ENCODE data around the gene RPRD2.

The RPRD2 gene

DNA sequence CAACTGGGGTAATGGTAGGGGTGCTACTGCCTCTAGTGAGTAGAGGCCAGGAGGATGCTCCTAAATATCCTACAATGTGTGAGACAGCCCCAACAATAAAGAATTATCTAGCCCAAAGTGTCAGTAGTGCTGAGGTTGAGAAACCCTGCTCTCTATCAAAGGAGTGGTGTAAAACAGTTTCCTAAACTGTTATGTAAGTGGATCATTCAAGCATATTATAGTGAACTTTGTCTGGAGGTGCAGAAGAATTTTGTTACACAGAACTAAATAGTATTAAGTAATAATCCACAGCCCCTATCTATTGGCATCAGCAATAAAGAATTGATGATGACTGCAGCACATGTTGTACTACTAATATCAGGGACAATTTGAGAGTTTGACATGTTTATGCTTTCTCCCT lies 103.0 kb downstream of the RPRD2 start:
- no peaks in the 10 kb centered on the region for H3K9me3 ChIP-seq (replicated peaks in 1 of 11)
- H4K20me1 ChIP-seq: peaks cover 0 to 16% (median under 1%) of the 10 kb centered on the region in 11 experiments; a peak in 3 of 22 replicates
- no peak for TF ChIP-seq Cebpa-rat (IDR thresholded peaks at IDR 0.05)
- no peak overlapping the region for H3K4me2 ChIP-seq
- H3K27ac ChIP-seq: no peak overlapping the region
- no peak overlapping the region for H3K4me3 ChIP-seq
- H3K27me3 ChIP-seq: no peaks in the 10 kb centered on the region
- H3K9ac ChIP-seq: no peak overlapping the region; a peak in 1 of 22 replicates
- H3K4me1 ChIP-seq: no peaks in the 10 kb centered on the region
- peaks cover 83 to 100% (median 94%) of the 10 kb centered on the region in 11 experiments for H3K36me3 ChIP-seq

DNA sequence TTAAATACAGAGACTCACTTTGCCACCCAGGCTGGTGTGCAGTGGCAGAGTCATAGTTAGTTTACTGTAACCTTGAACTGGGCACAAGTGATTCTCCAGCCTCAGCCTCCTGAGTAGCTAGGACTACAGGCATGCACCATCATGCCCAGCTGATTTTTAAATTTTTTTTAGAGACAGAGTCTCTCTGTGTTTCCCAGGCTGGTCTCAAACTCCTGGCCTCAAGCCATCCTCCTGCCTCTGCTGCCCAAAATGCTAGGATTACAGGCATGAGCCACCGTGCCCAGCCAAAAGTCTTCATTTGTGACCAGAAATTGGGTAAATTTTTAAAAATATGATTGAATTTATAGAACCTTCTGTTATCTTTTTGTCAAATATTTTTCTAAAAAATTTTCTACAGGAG lies 105.3 kb downstream of the RPRD2 start:
- no peak for TF ChIP-seq Cebpa-rat (IDR thresholded peaks at IDR 0.05)
- Histone ChIP-seq H3K9ac (no peak overlapping the region), H3K27me3 (no peaks in the 10 kb centered on the region), H3K4me3 (no peak overlapping the region), H4K20me1 (peaks cover 0 to 21% (median 3%) of the 10 kb centered on the region in 11 experiments; a peak in 4 of 22 replicates), H3K36me3 (peaks cover 83 to 100% (median 96%) of the 10 kb centered on the region in 11 experiments), H3K9me3 (replicated peaks in 1 of 11) (no peaks in the 10 kb centered on the region), H3K27ac (no peak overlapping the region), H3K4me2 (no peak overlapping the region), H3K4me1 (no peaks in the 10 kb centered on the region)

- H3K9me3 ChIP-seq (replicated peaks in 1 of 11): no peaks in the 10 kb centered on the region
- H3K27ac ChIP-seq: no peak overlapping the region
Measured at GRCh38 chr1:150472601-150473200, 108.8 kb downstream of the RPRD2 start.

DNA sequence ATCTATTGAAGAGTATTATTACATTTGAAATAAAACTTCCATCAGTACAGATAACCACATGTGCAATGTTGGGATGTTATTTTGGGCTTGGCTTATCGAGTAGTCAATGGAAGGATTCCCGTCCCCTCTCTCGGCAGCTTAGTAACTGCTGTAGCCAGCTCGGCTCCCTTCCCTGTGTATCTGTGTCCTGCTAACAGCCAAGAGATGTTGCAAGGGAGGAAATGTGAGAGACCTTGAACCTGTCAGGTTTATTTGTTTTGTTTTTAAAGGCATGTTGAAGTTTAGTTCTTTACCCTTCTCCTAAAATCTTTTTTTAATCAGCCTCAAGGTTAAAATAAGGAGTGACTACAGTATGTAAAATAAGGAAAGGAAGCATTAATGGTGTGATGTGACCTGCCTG lies 109.7 kb downstream of the RPRD2 start:
- no peaks in the 10 kb centered on the region for H3K4me1 ChIP-seq
- no peak for TF ChIP-seq Cebpa-rat (IDR thresholded peaks at IDR 0.05)
- no peaks in the 10 kb centered on the region for H3K27me3 ChIP-seq
- H3K4me2 ChIP-seq: no peak overlapping the region
- H3K9ac ChIP-seq: no peak overlapping the region
- peaks cover 42 to 67% (median 54%) of the 10 kb centered on the region in 11 experiments for H3K36me3 ChIP-seq
- no peak overlapping the region for H3K4me3 ChIP-seq
- H3K9me3 ChIP-seq (replicated peaks in 1 of 11): no peaks in the 10 kb centered on the region
- no peak overlapping the region for H3K27ac ChIP-seq
- peaks cover 0 to 21% (median 3%) of the 10 kb centered on the region in 11 experiments; a peak in 5 of 22 replicates for H4K20me1 ChIP-seq

More at GRCh38 chr1:150472601-150473200, 108.8 kb downstream of the RPRD2 start:
- H3K9ac ChIP-seq: no peak overlapping the region
- peaks cover 0 to 21% (median 3%) of the 10 kb centered on the region in 11 experiments; a peak in 5 of 22 replicates for H4K20me1 ChIP-seq
- no peak for TF ChIP-seq Cebpa-rat (IDR thresholded peaks at IDR 0.05)
- no peaks in the 10 kb centered on the region for H3K27me3 ChIP-seq
- H3K4me2 ChIP-seq: no peak overlapping the region
- no peaks in the 10 kb centered on the region for H3K4me1 ChIP-seq
- H3K36me3 ChIP-seq: peaks cover 51 to 76% (median 63%) of the 10 kb centered on the region in 11 experiments
- no peak overlapping the region for H3K4me3 ChIP-seq

DNA sequence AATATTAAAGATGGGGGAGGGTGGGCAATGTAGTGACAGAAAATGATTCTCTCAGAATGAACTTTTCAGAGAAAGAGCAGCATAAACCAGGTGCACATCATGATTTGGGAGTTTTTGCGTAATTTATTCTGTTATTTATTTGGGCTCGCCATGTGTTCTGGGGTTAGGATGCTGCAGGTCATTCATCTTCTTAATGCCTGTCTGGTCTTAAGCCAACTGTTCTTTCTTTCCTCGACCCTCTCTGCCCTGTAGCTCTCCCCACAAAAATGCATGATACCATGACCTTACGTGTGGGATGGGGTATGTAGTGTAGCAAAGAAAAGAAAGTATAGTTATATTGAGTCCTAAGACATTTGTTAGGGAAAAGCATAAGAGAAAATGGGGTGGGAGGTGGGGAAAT lies 110.9 kb downstream of the RPRD2 start:
- no peak overlapping the region for H3K9ac ChIP-seq
- H3K27ac ChIP-seq: no peak overlapping the region
- H3K4me3 ChIP-seq: no peak overlapping the region
- H4K20me1 ChIP-seq: peaks cover 0 to 21% (median 3%) of the 10 kb centered on the region in 11 experiments; a peak in 5 of 22 replicates
- H3K9me3 ChIP-seq (replicated peaks in 1 of 11): no peaks in the 10 kb centered on the region
- no peak for TF ChIP-seq Cebpa-rat (IDR thresholded peaks at IDR 0.05)
- peaks cover 34 to 55% (median 44%) of the 10 kb centered on the region in 11 experiments for H3K36me3 ChIP-seq
- H3K4me2 ChIP-seq: no peak overlapping the region
- H3K4me1 ChIP-seq: no peaks in the 10 kb centered on the region
- no peaks in the 10 kb centered on the region for H3K27me3 ChIP-seq

DNA sequence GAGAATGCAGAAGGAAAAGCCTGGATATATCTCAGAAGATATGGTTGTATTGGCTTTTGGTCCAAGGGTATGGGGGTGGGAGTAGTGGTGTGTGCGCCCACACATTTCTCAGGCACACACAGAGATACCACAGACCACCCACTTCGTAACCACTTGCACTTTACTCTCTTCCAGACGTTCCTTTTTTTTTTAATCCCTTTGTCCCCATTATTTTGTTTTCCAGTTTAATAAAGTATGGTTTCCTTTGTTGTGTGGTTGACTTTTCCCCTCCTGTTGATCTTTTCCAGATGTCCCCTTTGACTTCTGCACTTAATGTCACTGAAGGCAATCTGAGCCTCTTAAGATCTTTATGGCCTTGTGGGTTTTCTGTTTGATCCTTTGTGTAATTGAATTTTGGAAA lies 112.8 kb downstream of the RPRD2 start:
- no peak for TF ChIP-seq Cebpa-rat (IDR thresholded peaks at IDR 0.05)

DNA sequence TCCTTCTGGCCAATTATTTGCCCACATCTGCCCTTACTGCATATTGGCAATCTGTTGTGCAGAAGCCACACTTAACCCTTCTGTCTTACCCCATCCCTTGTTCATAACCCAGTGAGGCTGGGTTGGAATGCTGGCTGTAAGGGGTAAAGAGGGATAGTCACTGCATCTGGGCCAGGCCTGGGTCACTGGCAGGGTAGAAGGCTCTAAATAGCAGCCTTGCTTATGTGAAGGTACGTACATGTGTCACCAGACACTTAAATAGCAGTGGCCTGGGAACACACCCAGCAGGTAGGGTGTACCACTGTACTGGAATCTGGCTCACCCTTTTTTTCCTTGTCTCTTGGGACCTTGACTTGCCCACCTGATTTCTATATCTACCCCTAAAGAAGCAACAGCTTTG lies 113.4 kb downstream of the RPRD2 start:
- H3K27me3 ChIP-seq: no peaks in the 10 kb centered on the region
- peaks cover 0 to 15% (median 0%) of the 10 kb centered on the region in 11 experiments; a peak in 4 of 22 replicates for H4K20me1 ChIP-seq
- H3K9ac ChIP-seq: no peak overlapping the region
- peaks cover 9 to 31% (median 19%) of the 10 kb centered on the region in 11 experiments for H3K36me3 ChIP-seq
- TF ChIP-seq Cebpa-rat (IDR thresholded peaks at IDR 0.05): no peak
- H3K4me1 ChIP-seq: no peaks in the 10 kb centered on the region
- no peak overlapping the region for H3K4me2 ChIP-seq
- no peaks in the 10 kb centered on the region for H3K9me3 ChIP-seq (replicated peaks in 1 of 11)
- H3K4me3 ChIP-seq: no peak overlapping the region
- H3K27ac ChIP-seq: no peak overlapping the region

More for the DNA sequence above, 112.8 kb downstream of the RPRD2 start:
- Histone ChIP-seq H3K4me1 (no peaks in the 10 kb centered on the region), H3K36me3 (peaks cover 15 to 36% (median 25%) of the 10 kb centered on the region in 11 experiments), H3K4me3 (no peak overlapping the region), H3K9me3 (replicated peaks in 1 of 11) (no peaks in the 10 kb centered on the region), H3K27ac (no peak overlapping the region), H4K20me1 (peaks cover 0 to 19% (median 0%) of the 10 kb centered on the region in 11 experiments; a peak in 5 of 22 replicates), H3K4me2 (no peak overlapping the region), H3K27me3 (no peaks in the 10 kb centered on the region), H3K9ac (no peak overlapping the region)

GRCh38 chr1:150477733-150478132 lies 113.8 kb downstream of the RPRD2 start:
- Histone ChIP-seq H3K9ac (no peak overlapping the region), H3K27me3 (no peaks in the 10 kb centered on the region), H3K4me2 (no peak overlapping the region), H3K9me3 (replicated peaks in 1 of 11) (no peaks in the 10 kb centered on the region), H3K27ac (no peak overlapping the region), H4K20me1 (peaks cover 0 to 11% (median 0%) of the 10 kb centered on the region in 11 experiments; a peak in 4 of 22 replicates), H3K4me3 (no peak overlapping the region), H3K36me3 (peaks cover 5 to 26% (median 15%) of the 10 kb centered on the region in 11 experiments), H3K4me1 (no peaks in the 10 kb centered on the region)
- no peak for TF ChIP-seq Cebpa-rat (IDR thresholded peaks at IDR 0.05)

DNA sequence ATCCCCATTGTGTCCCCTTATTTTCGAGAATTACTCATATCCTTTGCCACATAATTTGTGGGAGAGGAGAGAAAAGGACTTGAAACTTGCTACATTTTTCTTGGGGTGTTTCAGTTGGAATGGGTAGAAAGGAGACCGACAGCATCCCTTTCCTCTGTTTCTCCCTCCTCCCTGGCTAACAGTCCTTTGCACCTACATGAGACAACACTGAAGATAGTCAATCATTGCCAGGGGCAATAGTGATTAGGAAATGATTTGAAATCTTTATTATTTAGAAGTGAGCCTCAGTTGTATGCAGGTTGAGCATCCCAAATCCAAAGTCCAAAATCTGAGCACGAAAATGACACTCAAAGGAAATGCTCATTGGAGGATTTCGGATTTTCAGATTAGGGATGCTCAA lies 115.4 kb downstream of the RPRD2 start:
- Histone ChIP-seq H3K9me3 (replicated peaks in 1 of 11) (no peaks in the 10 kb centered on the region), H3K9ac (no peak overlapping the region), H3K4me2 (no peak overlapping the region), H3K4me1 (no peaks in the 10 kb centered on the region), H3K27me3 (no peaks in the 10 kb centered on the region), H3K36me3 (peaks cover 0 to 11% (median under 1%) of the 10 kb centered on the region in 11 experiments; a peak in 7 of 22 replicates), H3K4me3 (no peak overlapping the region), H4K20me1 (peaks cover 0 to 9% (median 0%) of the 10 kb centered on the region in 11 experiments; a peak in 2 of 22 replicates), H3K27ac (no peak overlapping the region)
- TF ChIP-seq Cebpa-rat (IDR thresholded peaks at IDR 0.05): no peak
